Thoracic aorta (tissue), 2 donors: ENCODE results near the gene LEMD3. TPM values are rescaled to one million over a fixed set of nuclear protein-coding genes. Genes with fewer than 3 reads are reported as not detected.

Experiments used
- ATAC-seq: fragments of 150-250 bp; one replicate; pipeline ENCODE4 v1.8.0; 2017; ENCODE audit warnings: low read depth; ENCODE audit not compliant: insufficient number of reproducible peaks, low FRiP score
- DNase-seq: peaks from one replicate; pipeline ENCODE4 v3.0.0-alpha.2; 2020; ENCODE audit warnings: low spot score
- H3K27ac ChIP-seq, 2 donors: fragments of 200-600 bp; sonication (generic); 1 replicate in 1 of 2; 2 replicates in 1 of 2; pipeline ENCODE4 v1.5.1; 2016; ENCODE audit warnings: mild to moderate bottlenecking in 2 of 2, moderate library complexity in 2 of 2
- H3K27me3 ChIP-seq: fragments of 200-600 bp; sonication (generic); replicated peaks from 2 replicates; pipeline ENCODE4 v1.6.0; 2016; ENCODE audit warnings: mild to moderate bottlenecking; ENCODE audit not compliant: insufficient read depth
- H3K36me3 ChIP-seq: fragments of 200-600 bp; sonication (generic); one replicate; pipeline ENCODE4 v1.5.1; 2016
- H3K4me1 ChIP-seq, 2 donors: fragments of 200-600 bp; sonication (generic); 1 replicate in 1 of 2; 2 replicates in 1 of 2; pipeline versions ENCODE4 v1.5.1 to v1.6.0; 2016; ENCODE audit warnings: low read depth in 2 of 2, mild to moderate bottlenecking in 1 of 2; ENCODE audit not compliant: control insufficient read depth in 1 of 2
- H3K4me3 ChIP-seq: fragments of 200-600 bp; sonication (generic); 2 replicates; pipeline ENCODE4 v1.5.1; 2016; ENCODE audit warnings: mild to moderate bottlenecking
- H3K9me3 ChIP-seq: fragments of 200-600 bp; sonication (generic); 2 replicates; pipeline ENCODE4 v1.5.1; 2016
- total RNA-seq, 2 donors: library from RNA; depleted of rRNA; stranded (reverse); fragments of >200 nt; gene quantifications; one replicate each; pipeline versions ENCODE4 v1.1.0 to v1.2.3, GENCODE V29; 2016
- TF ChIP-seq, protein P1 (sequence below): fragments of 200-600 bp; sonication (generic); IDR thresholded peaks from one replicate; pipeline ENCODE4 v1.5.1; 2019; ENCODE audit warnings: antibody characterized with exemption

Gene LEMD3
- total RNA-seq, 2 donors from 2014 or later, result 21.8 to 61.4 TPM

DNA sequence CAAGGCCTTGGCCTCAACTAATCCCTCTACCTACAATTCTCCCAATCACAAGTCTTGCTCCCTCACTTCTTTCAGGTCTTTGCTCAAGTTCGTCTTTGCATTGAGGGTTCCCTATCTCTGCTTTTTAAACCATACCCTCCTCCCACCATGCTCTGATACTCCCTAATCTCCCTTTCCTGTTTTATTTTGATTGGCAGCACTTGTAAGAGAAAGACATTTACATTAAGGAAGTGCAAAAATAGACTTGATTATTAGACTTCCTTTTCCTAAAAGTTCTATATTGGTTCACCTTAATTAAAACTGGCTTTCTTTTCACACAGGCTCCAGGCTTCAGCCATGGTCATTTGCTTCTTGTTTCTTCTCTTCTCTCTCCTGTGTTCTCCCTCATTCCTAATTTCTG is 30.0 kb upstream of the LEMD3 start:
- H3K9me3 ChIP-seq, result peaks cover 2% of the 10 kb centered on the region
- no peak overlapping the region for H3K27ac ChIP-seq
- ATAC-seq (no peak), DNase-seq (no peak)
- H3K36me3 ChIP-seq, result no peaks in the 10 kb centered on the region
- no peak overlapping the region for H3K4me3 ChIP-seq
- TF ChIP-seq, protein P1, sequence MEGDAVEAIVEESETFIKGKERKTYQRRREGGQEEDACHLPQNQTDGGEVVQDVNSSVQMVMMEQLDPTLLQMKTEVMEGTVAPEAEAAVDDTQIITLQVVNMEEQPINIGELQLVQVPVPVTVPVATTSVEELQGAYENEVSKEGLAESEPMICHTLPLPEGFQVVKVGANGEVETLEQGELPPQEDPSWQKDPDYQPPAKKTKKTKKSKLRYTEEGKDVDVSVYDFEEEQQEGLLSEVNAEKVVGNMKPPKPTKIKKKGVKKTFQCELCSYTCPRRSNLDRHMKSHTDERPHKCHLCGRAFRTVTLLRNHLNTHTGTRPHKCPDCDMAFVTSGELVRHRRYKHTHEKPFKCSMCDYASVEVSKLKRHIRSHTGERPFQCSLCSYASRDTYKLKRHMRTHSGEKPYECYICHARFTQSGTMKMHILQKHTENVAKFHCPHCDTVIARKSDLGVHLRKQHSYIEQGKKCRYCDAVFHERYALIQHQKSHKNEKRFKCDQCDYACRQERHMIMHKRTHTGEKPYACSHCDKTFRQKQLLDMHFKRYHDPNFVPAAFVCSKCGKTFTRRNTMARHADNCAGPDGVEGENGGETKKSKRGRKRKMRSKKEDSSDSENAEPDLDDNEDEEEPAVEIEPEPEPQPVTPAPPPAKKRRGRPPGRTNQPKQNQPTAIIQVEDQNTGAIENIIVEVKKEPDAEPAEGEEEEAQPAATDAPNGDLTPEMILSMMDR, result no peak
- no peaks in the 10 kb centered on the region for H3K27me3 ChIP-seq
- H3K4me1 ChIP-seq, result no peaks in the 10 kb centered on the region

DNA sequence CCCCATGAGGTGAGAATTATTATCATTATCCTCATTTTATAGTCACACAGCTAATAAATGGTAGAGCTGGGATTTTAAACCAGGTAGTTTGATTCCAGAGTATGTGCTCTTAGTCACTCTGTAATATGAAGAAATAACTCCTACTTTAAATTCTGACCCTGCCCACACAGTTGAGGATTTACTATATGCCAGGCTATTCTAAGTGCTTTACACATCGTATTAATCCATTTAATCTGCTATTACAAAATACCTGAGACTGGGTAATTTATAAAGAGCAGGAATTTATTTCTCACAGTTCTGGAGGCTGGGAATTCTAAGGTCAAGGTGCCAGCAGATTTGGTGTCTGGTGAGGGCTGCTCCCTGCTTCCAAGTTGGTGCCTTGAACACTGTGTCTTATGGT is 28.6 kb upstream of the LEMD3 start:
- no peak for ATAC-seq

DNA sequence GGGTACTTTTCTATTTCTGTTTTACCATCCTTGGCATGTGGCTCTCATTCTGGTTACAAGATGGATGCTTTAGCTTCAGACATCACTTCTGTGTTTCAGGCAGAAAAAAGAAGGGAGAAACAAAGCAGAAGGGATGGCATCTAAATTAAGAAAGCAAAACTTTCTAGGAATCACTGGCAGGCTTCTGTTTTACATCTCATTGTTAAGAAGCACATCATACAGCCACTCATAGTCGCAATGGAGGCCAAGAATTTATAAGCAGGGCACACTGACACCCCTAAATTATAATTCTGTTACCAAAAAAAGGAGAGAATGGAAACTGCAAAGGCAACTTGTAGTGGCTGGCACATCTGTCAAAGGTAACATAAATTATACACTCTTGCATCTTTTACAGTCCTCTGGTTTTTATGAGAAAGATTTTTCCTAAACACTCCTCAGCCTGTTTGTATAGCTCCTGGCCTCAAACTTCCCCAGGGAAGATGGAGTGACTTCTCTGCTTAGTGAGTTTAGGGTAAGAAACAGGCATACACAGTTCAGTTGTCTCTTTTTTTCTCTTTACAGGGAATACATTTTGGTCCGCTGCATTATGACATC is 22.0 kb upstream of the LEMD3 start:
- no peaks in the 10 kb centered on the region for H3K9me3 ChIP-seq
- no peak overlapping the region for H3K27ac ChIP-seq
- ATAC-seq (no peak), DNase-seq (no peak)
- H3K36me3 ChIP-seq, result no peaks in the 10 kb centered on the region
- TF ChIP-seq, protein P1, result no peak
- no peaks in the 10 kb centered on the region for H3K4me1 ChIP-seq
- no peak overlapping the region for H3K4me3 ChIP-seq
- no peaks in the 10 kb centered on the region for H3K27me3 ChIP-seq

More for the DNA sequence above, 28.6 kb upstream of the LEMD3 start:
- Histone ChIP-seq H3K4me3 (no peak overlapping the region), H3K27me3 (no peaks in the 10 kb centered on the region), H3K9me3 (peaks cover 2% of the 10 kb centered on the region), H3K27ac (no peak overlapping the region), H3K4me1 (no peaks in the 10 kb centered on the region), H3K36me3 (no peaks in the 10 kb centered on the region)
- no peak for DNase-seq
- TF ChIP-seq, protein P1, result no peak

DNA sequence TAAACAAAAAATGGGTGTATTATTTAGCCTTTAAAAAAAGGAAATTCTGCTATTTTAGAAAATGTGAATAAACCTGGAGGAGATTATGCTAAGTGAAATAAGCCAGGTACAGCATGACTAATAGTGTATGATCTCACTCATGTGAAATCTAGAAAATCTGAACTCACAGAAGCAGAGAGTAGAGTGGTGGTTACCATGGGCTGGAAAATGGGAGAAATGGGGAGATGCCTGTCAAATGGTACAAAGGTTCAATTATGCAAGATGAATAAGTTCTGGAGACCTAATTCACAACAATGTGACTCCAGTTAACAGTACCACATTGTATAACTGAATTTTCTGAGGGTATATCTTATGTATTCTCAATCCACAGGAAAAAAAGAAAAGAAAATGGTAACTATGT is 17.4 kb upstream of the LEMD3 start:
- no peaks in the 10 kb centered on the region for H3K9me3 ChIP-seq
- no peak overlapping the region for H3K27ac ChIP-seq
- H3K27me3 ChIP-seq, result no peaks in the 10 kb centered on the region
- ATAC-seq (no peak), DNase-seq (no peak)
- no peaks in the 10 kb centered on the region for H3K36me3 ChIP-seq
- no peaks in the 10 kb centered on the region for H3K4me1 ChIP-seq
- H3K4me3 ChIP-seq, result no peak overlapping the region
- TF ChIP-seq, protein P1, result no peak

DNA sequence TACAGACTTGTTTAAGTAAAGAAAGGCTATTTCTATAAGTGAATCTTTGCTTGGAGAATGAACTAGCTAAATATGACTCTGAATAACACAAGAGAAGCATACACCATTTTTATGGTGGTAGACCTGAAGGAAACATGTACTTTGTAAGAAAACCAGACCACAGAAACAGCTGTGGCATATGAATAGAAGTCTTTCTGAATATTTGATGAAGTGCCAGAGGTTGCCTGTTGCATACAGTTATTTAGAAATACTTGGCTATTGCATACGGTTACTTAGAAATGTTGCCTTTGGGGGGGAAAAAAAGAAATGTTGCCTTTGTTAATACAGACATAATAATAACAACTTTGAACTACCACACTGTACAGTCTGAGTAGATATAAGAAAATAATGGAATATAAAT is 16.8 kb upstream of the LEMD3 start:
- TF ChIP-seq, protein P1, result no peak
- Histone ChIP-seq H3K36me3 (no peaks in the 10 kb centered on the region), H3K4me1 (no peaks in the 10 kb centered on the region), H3K4me3 (no peak overlapping the region), H3K27ac (no peak overlapping the region), H3K27me3 (no peaks in the 10 kb centered on the region), H3K9me3 (no peaks in the 10 kb centered on the region)
- ATAC-seq, result no peak
- no peak for DNase-seq
